Erythroblast (primary cell): ENCODE measurements around the gene BACH2.

ENCODE experiments used
- GATA1 ChIP-seq: IDR thresholded peaks from 2 replicates; pipeline ENCODE4 v1.6.1; 2011; ENCODE audit warnings: low read depth, mild to moderate bottlenecking, control low read depth, low read length, moderate library complexity
- POLR2A ChIP-seq: IDR thresholded peaks from 2 replicates; pipeline ENCODE4 v1.6.1; 2011; ENCODE audit warnings: mild to moderate bottlenecking, low read length

GRCh38 chr6:90289902-90290301 is 6.7 kb downstream of the BACH2 start:
- TF ChIP-seq POLR2A (no peak), GATA1 (no peak)
